ENCODE data around the gene HOXD9. TPM values are rescaled to one million over a fixed set of nuclear protein-coding genes. Genes with fewer than 3 reads are reported as not detected.

The HOXD9 gene
- polyA plus RNA-seq, 3 donors = not detected

- peaks cover 88 to 91% of the 10 kb centered on the region in 2 donors for H3K27me3 ChIP-seq (ENCODE audit: control insufficient read depth in 2 of 2, insufficient read depth in 2 of 2, low read length in 2 of 2)
- H3K4me1 ChIP-seq (ENCODE audit: control insufficient read depth in 1 of 2, insufficient read depth in 2 of 2, low read length in 2 of 2) = peaks cover 10 to 33% of the 10 kb centered on the region in 2 donors
- H3K27ac ChIP-seq (ENCODE audit: low read depth in 1 of 2, low read length in 2 of 2) = no peak overlapping the region
- H3K9me3 Mint-ChIP-seq = peaks cover 0 to 36% (median 17%) of the 10 kb centered on the region in 7 donors
- H3K9ac ChIP-seq (ENCODE audit: insufficient read depth, low read length, poor library complexity, severe bottlenecking) = no peak overlapping the region
- intact Hi-C loops (cut with micrococcal nuclease) = loop anchor here (2.0 to 5.0 kb wide), 4 partner anchors 329 to 1020 kb away; no protein-coding TSS in a partner anchor
- H3K27ac Mint-ChIP-seq = no peak overlapping the region
- H3K79me2 ChIP-seq (ENCODE audit: insufficient read depth, low read length) = no peaks in the 10 kb centered on the region
- H4K20me1 ChIP-seq (ENCODE audit: insufficient read depth, low read length) = no peaks in the 10 kb centered on the region
- H3K4me3 ChIP-seq (replicated peaks in 1 of 3; ENCODE audit: low read depth in 2 of 3, low read length in 3 of 3) = no peak overlapping the region
- peaks cover 35% of the 10 kb centered on the region for H3K4me1 Mint-ChIP-seq
- H2AFZ ChIP-seq (ENCODE audit: insufficient read depth, low read depth, low read length, poor library complexity, severe bottlenecking) = no peak overlapping the region
- no peak for TF ChIP-seq CTCF (IDR thresholded peaks at IDR 0.05)
- peaks cover 0 to 58% of the 10 kb centered on the region in 2 donors for H3K9me3 ChIP-seq (replicated peaks in 1 of 2; ENCODE audit: control insufficient read depth in 1 of 2, insufficient read depth in 1 of 2, low read length in 2 of 2)
- peaks cover 0 to 20% of the 10 kb centered on the region in 2 donors for H3K36me3 Mint-ChIP-seq
- H3K4me3 Mint-ChIP-seq = peak overlapping the region in 1 of 2 donors; percentile 61
- H3K4me2 ChIP-seq (replicated peaks; ENCODE audit: extremely low read depth, low read length, poor library complexity, severe bottlenecking) = no peak overlapping the region
- H3K27me3 Mint-ChIP-seq (ENCODE audit: low read depth in 3 of 3) = peaks cover 91 to 98% (median 91%) of the 10 kb centered on the region in 3 donors
- H3K36me3 ChIP-seq (replicated peaks in 1 of 2; ENCODE audit: control insufficient read depth in 1 of 2, insufficient read depth in 2 of 2, low read length in 2 of 2) = no peaks in the 10 kb centered on the region
- no peak for DNase-seq
- WGBS (ENCODE audit: insufficient coverage) = 20% methylated on average over 2 of the region's 4 CpGs
These were observed 5.2 kb downstream of the HOXD9 start for GRCh38 chr2:176127774-176128072.

- Histone ChIP-seq H3K4me1 (ENCODE audit: control insufficient read depth in 1 of 2, insufficient read depth in 2 of 2, low read length in 2 of 2) (peaks cover 10 to 28% of the 10 kb centered on the region in 2 donors), H2AFZ (ENCODE audit: insufficient read depth, low read depth, low read length, poor library complexity, severe bottlenecking) (no peak overlapping the region), H3K9me3 (replicated peaks in 1 of 2; ENCODE audit: control insufficient read depth in 1 of 2, insufficient read depth in 1 of 2, low read length in 2 of 2) (peaks cover 0 to 56% of the 10 kb centered on the region in 2 donors), H3K79me2 (ENCODE audit: insufficient read depth, low read length) (no peaks in the 10 kb centered on the region), H3K9ac (ENCODE audit: insufficient read depth, low read length, poor library complexity, severe bottlenecking) (no peak overlapping the region), H3K4me3 (replicated peaks in 1 of 3; ENCODE audit: low read depth in 2 of 3, low read length in 3 of 3) (peak overlapping the region in 1 of 3 experiments; percentile 50), H3K36me3 (replicated peaks in 1 of 2; ENCODE audit: control insufficient read depth in 1 of 2, insufficient read depth in 2 of 2, low read length in 2 of 2) (no peaks in the 10 kb centered on the region), H4K20me1 (ENCODE audit: insufficient read depth, low read length) (no peaks in the 10 kb centered on the region), H3K4me2 (replicated peaks; ENCODE audit: extremely low read depth, low read length, poor library complexity, severe bottlenecking) (no peak overlapping the region), H3K27me3 (ENCODE audit: control insufficient read depth in 2 of 2, insufficient read depth in 2 of 2, low read length in 2 of 2) (peaks cover 92 to 94% of the 10 kb centered on the region in 2 donors), H3K27ac (ENCODE audit: low read depth in 1 of 2, low read length in 2 of 2) (no peak overlapping the region)
- Mint-ChIP-seq H3K27ac (no peak overlapping the region), H3K4me1 (peaks cover 33% of the 10 kb centered on the region), H3K9me3 (peaks cover 0 to 38% (median 17%) of the 10 kb centered on the region in 7 donors), H3K4me3 (peak overlapping the region in 1 of 2 donors; percentile 61), H3K27me3 (ENCODE audit: low read depth in 3 of 3) (peaks cover 93 to 98% (median 93%) of the 10 kb centered on the region in 3 donors), H3K36me3 (peaks cover 0 to 20% of the 10 kb centered on the region in 2 donors)
- intact Hi-C loops (cut with micrococcal nuclease) = loop anchor here (5.0 kb wide), 2 partner anchors 524 to 1019 kb away; no protein-coding TSS in a partner anchor
- no peak for TF ChIP-seq CTCF (IDR thresholded peaks at IDR 0.05)
- no peak for DNase-seq
- 9% methylated on average over 21 of the region's 49 CpGs for WGBS (ENCODE audit: insufficient coverage)
These were observed 5.9 kb downstream of the HOXD9 start for GRCh38 chr2:176128172-176128981.

Measured in CD14-positive monocyte (primary cell).